ENCODE data around the gene GLRX. TPM values are rescaled to one million over a fixed set of nuclear protein-coding genes. Genes with fewer than 3 reads are reported as not detected.
"Not testable (repeated sequence)": the region's sequence is repeated elsewhere in the genome, so short reads cannot be mapped to it uniquely, and the experiment has no call there.

The GLRX gene
- 18.3 to 24.8 TPM (median 21.6 TPM) in 3 replicates for total RNA-seq
- long read RNA-seq, transcript GLRX-201 (3 exons, 1,211 nt): major isoform, 23 of 26 reads
- long read RNA-seq, partial matches to known transcripts: 0 of 26 reads
- long read RNA-seq, other reads (novel, unspliced or antisense): 3 of 26 reads

GRCh38 chr5:95822542-95823181 lies at the start of gene GLRX:
Gene GLRX (minus strand): TSS chr5:95822726. CDS start chr5:95822662, 64 bp downstream.
- Mint-ChIP-seq H3K4me3 (ENCODE audit: unreplicated experiment) (peak within 1 kb of the TSS; percentile 89), H3K27me3 (ENCODE audit: low read depth) (no peaks in the 10 kb centered on the region), H3K36me3 (ENCODE audit: low read depth) (no peaks in the 10 kb centered on the region), H3K4me1 (ENCODE audit: low read depth) (peaks cover 48% of the 10 kb centered on the region), H3K27ac (ENCODE audit: unreplicated experiment) (peak within 1 kb of the TSS; percentile 95), H3K9me3 (ENCODE audit: low read depth) (no peaks in the 10 kb centered on the region)
- no peak for TF ChIP-seq CTCF (IDR thresholded peaks at IDR 0.05)
- no peak for DNase-seq (ENCODE audit: low spot score)

- no peak overlapping the region for H3K27ac Mint-ChIP-seq (ENCODE audit: unreplicated experiment)
- no peaks in the 10 kb centered on the region for H3K27me3 Mint-ChIP-seq (ENCODE audit: low read depth)
- DNase-seq (ENCODE audit: low spot score): no peak
- peaks cover 26% of the 10 kb centered on the region for H3K4me1 Mint-ChIP-seq (ENCODE audit: low read depth)
- TF ChIP-seq CTCF (IDR thresholded peaks at IDR 0.05): no peak
- H3K36me3 Mint-ChIP-seq (ENCODE audit: low read depth): no peaks in the 10 kb centered on the region
- H3K4me3 Mint-ChIP-seq (ENCODE audit: unreplicated experiment): no peak overlapping the region
- no peaks in the 10 kb centered on the region for H3K9me3 Mint-ChIP-seq (ENCODE audit: low read depth)
These were observed 48.8 kb upstream of the GLRX start for GRCh38 chr5:95871146-95871806.

- H3K36me3 Mint-ChIP-seq (ENCODE audit: low read depth): no peaks in the 10 kb centered on the region
- DNase-seq (ENCODE audit: low spot score): no peak
- no peak for TF ChIP-seq CTCF (IDR thresholded peaks at IDR 0.05)
- no peaks in the 10 kb centered on the region for H3K9me3 Mint-ChIP-seq (ENCODE audit: low read depth)
- peaks cover 27% of the 10 kb centered on the region for H3K4me1 Mint-ChIP-seq (ENCODE audit: low read depth)
- H3K4me3 Mint-ChIP-seq (ENCODE audit: unreplicated experiment): no peak overlapping the region
- H3K27ac Mint-ChIP-seq (ENCODE audit: unreplicated experiment): peak overlapping the region; percentile 70
- H3K27me3 Mint-ChIP-seq (ENCODE audit: low read depth): no peaks in the 10 kb centered on the region
These were observed 47.7 kb upstream of the GLRX start for GRCh38 chr5:95870105-95870672.

- not testable (repeated sequence) for H3K27me3 Mint-ChIP-seq (ENCODE audit: low read depth); DNase-seq (ENCODE audit: low spot score); H3K4me3 Mint-ChIP-seq (ENCODE audit: unreplicated experiment); H3K36me3 Mint-ChIP-seq (ENCODE audit: low read depth); H3K9me3 Mint-ChIP-seq (ENCODE audit: low read depth)
- H3K27ac Mint-ChIP-seq (ENCODE audit: unreplicated experiment): peak overlapping the region; percentile 49
- peaks cover 29% of the 10 kb centered on the region for H3K4me1 Mint-ChIP-seq (ENCODE audit: low read depth)
These were observed 46.8 kb upstream of the GLRX start for GRCh38 chr5:95869173-95869855.

GRCh38 chr5:95868136-95868535 lies 45.6 kb upstream of the GLRX start:
- Mint-ChIP-seq H3K27me3 (ENCODE audit: low read depth) (no peaks in the 10 kb centered on the region), H3K4me1 (ENCODE audit: low read depth) (peaks cover 34% of the 10 kb centered on the region)

More at GRCh38 chr5:95868136-95868535, 45.6 kb upstream of the GLRX start:
- Mint-ChIP-seq H3K4me3 (ENCODE audit: unreplicated experiment) (no peak overlapping the region), H3K27ac (ENCODE audit: unreplicated experiment) (no peak overlapping the region), H3K36me3 (ENCODE audit: low read depth) (no peaks in the 10 kb centered on the region), H3K9me3 (ENCODE audit: low read depth) (no peaks in the 10 kb centered on the region)
- DNase-seq (ENCODE audit: low spot score): no peak
- no peak for TF ChIP-seq CTCF (IDR thresholded peaks at IDR 0.05)

All from chondrocyte (in vitro differentiated cells).